IPS DF 19.7 (cell line): ENCODE measurements around the gene CNST.
"Not testable (repeated sequence)": the region's sequence is repeated elsewhere in the genome, so short reads cannot be mapped to it uniquely, and the experiment has no call there.

Experiments used
- DNase-seq: peaks from one replicate; pipeline ENCODE4 v3.0.0-alpha.2; 2013; ENCODE audit warnings: low read depth, low spot score

Gene CNST

DNA sequence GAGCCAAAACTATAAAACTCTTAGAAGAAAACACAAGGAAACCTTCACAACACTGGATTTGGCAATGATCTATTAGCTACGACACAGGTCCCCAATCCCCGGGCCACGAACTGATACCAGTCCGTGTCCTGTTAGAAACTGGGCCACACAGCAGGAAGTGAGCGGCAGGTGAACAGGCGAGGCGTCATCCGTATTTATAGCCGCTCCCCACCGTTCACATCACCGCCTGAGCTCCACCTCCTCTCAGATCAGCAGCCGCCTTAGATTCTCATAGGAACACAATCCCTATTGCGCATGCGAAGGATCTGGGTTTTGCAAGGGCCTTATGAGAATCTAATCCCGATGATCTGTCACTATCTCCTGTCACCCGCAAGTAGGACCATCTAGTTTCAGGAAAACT lies 12.1 kb upstream of the CNST start:
- no peak for DNase-seq

DNA sequence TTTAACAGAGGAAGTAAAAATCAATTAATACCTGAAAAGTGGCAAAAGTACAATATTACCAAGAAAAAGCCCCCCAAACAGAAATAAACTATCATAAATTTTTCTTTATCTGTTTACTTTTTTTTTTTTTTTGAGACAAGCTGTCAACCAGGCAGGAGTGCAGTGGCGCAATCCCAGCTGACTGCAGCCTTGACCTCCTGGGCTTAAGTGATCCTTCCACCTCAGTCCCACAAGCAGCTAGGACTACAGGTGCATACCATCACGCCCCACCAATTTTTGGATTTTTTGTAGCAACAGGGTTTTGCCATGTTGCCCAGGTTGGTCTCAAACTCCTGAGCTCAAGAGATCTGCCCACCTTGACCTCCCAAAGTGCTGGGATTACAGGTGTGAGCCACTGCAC lies 8.2 kb upstream of the CNST start:
- no peak for DNase-seq

DNA sequence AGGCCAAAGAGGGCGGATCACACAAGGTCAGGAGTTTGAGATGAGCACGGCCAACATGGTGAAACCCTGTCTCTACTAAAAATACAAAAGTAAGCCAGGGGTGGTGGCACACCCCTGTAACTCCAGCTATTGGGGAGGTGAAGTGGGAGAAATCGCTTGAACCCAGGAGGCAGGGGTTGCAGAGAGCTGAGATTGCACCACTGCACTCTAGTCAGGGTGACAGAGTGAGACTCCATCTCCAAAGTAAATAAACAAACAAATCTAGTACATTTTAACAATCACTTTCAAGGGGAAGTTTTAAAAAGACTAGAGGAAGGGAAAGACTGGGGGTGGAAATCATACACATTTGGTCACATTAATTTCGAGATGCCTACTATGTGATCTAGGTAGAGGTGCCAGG lies 6.9 kb upstream of the CNST start:
- no peak for DNase-seq

DNA sequence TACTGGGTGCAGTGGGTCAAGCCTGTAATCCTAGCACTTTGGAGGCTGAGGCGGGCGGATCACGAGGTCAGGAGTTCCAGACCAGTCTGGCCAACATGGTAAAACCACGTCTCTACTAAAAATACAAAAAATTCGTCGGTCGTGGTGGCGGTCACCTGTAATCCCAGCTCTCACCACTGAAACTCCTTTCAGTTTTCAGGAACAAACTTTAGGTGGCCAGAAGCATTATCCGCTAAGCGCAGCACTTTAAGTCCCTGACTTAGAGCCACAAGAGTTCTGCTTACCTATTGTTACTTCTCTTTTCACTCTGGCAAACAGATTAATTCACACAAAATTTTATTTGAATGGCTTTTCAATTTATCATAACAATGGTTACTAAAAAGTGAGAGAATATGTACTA lies 5.4 kb upstream of the CNST start:
- DNase-seq = not testable (repeated sequence)

DNA sequence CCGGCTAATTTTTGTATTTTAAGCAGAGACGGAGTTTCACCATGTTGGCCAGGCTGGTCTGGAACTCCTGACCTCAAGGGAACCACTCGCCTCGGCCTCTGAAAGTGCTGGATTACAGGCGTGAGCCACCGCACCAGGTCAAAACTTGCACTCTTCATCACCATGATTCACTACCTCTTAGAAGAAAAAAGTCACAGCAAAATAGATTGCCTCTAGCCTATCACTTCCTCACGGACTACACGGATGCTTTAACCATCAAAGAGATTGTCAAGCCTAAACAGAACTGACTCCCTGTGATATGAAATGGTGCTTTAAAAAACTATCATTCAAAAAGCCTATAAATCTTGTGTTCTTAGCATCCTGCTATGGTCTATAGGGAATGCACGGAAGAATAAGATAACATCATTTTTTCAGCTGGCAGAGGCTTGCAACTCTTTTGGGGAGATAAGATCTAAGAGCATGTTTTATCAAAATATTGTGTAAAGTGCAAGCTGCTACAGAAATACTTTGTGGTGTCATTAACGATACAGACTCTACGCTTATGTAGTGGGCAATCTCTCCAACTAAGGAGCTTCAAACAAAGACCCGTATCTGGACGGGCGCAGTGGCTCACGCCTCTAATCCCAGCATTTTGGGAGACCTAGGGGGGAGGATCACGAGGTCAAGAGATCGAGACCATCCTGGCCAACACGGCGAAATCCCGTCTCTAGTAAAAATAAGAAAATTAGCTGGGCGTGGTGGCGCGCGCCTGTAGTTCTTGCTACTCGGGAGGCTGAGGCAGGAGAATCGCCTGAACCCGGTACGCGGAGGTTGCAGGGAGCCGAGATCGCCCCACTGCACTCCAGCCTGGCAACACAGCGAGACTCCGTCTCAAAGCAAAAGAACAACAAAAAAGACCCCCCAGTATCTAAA lies 1.2 kb upstream of the CNST start:
- DNase-seq = no peak

DNA sequence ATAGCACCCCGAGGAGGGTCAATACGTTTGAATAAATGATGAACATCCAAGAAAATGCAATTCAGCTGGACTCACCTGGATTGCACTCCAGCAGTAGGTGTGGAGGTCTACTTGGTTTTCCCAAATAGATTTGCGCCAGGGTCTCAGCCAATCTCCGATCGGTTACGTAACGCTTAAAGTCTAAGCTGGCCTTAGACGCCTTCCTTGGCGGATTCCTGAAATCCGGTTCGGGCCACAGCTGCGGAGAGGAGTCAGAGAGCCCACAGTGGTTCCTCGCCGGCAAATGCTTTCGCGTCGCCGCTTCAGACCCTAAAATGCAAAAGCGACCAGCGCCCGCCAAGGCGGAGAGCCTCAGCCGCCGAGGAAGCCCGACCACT lies 517 bp upstream of the CNST start:
- peak; percentile 3 for DNase-seq

DNA sequence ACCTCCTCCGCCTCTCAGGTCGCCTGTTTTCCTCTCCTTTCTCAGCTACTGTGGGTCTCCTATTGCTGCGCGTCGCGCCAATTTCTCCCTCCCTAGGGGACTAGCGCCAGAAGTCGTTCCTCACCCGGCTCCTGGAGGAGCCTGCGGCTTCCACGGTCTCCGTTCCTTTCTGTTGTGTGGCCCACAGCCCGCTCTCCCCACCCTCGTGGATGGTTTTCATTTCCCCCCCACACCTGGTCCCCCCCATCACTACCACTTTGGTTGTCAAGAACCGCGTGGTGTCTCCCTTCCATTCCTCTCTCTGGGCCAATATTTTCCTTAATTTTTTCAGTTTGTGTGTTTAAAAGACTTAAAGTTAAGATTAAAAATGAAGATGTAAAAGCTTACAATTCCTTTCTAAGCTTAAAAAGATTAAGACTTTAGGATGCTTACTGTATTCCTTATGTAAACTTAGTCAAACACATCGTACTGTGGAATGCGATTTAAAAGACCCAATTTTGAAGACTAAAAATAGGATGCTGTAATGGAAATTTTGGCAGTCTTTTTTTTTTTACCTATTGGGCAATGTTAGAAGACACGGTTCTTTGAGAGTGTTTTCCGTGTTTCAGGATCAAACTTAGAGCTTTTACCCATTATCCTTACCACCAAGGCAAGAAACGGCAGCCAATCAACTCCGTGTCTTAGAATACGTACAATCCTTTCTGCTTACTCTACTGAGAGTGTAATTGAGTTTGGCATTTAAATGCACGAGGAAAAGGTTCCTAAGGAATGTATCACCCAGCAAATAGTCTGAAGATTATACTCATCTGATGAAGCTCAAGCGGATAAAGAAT lies 773 bp downstream of the CNST start:
- no peak for DNase-seq

DNA sequence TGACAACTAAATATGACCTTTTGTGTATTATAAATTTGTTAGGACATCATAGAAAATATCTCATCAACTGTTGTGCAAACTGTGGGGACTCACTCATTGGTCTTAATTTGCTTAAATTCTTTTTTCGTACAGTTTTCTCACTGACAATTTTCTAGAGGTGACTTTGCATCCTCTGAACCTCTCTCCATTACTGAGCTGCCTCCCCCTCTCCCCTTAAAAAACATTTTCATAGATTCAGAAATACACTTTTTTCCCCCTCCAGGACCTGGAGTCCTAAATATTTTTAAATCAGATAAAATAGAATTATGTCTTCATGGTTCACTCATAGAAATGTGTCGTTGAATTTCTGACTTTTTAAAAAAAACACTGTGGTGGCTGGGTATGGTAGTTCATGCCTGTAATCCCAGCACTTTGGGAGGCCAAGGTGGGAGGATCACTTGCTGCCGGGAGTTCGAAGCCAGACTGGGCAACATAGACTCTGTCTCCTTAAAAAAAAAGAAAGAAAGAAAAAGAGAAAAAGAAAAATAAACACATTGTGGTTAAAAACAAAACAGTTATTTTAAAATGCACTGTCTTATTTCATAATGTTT lies 1.5 kb downstream of the CNST start:
- no peak for DNase-seq

DNA sequence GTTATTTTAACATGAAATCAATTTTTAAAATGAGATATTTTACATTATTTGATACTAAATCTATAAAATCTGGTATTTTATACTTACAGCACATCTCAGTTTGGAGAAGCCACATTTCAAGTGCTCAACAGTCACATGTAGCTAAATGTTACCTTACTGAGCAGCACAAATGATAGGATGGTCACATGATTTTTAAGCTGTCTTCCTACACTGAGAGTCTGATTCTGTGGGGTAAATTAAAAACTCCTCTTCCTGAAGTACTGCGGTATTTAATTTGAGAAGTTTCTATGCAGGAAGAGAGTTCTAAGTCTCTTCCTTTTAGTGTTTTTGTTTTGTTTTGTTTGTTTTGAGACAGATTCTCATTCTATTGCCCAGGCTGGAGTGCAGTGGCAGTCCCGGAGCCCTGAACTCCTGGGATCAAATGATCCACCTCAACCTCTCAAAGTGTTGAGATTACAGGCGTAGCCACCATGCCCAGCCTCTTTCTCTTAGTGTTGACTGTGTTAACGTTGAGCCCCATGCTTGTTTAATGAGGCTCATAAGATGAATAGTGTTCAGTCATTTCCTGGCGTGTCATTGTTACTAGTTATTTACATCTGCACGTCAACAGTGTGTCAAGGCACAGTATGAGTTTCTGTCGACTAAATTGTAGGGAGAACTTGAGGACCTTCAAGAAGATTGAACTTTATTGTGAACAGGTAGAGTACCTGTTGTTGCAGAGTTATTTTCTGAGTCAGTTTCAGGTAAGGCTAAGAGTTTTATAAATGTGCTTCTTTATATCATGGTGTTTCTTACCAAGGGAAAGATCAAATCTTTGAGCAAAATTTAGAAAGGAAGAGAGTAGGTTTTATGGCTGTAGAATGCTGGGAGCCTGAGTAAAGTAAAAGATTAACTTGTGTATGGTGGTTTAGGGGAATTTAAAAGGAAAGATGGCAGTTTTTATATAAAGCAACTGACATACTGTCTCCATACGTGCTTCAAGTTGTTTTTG lies 3.3 kb downstream of the CNST start:
- DNase-seq = no peak

DNA sequence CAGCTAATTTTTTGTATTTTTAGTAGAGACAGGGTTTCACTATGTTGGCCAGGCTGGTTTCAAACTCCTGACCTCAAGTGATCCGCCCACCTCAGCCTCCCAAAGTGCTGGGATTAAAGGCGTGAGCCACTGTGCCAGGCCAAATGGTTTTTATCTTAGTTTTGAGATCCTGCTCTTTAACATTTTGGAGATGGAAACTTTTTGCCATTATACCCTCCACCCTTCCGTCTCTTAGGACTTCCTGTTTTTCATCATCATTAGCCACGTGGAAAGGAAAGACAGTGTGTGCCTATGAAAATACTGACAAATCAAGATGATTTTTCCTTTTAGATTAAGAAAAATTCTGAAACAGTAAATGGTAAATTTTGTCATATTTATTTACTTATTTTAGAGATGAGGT lies 5.1 kb downstream of the CNST start:
- DNase-seq = not testable (repeated sequence)

DNA sequence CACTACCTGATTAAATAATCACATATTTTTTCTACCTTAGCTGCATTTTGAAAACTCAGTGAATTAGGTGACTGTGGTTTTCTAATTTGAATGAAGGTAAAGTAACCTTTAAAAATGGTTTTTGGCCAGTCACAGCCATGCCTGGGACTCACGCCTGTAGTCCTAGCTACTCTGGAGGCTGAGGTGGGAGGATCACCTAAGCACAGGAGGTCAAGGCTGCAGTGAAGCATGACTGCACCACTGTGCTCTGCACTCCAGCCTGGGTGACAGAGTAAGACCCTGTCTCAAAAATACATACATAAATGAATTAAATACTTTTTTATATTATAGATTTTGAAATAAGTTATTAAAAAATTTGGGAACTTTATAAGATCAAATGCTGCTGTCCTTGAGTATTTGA lies 5.7 kb downstream of the CNST start:
- no peak for DNase-seq

DNA sequence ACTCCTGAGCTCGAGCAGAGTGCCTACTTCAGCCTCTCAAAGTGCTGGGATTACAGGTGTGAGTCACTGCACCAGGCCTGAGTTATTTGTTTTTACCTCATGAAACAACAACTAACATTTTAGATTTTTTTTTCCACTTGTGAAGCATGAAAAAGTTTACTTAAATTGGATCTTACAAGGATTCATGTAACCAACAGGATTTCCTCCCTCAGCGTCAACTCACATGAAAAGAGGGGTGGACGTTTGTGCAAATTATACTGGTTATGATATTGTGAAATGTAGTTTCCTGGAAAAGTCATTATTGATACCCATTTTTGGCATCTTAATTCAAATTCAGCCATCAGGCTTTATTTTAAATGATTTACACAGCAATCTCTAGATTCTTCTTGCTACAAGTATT lies 6.5 kb downstream of the CNST start:
- no peak for DNase-seq

DNA sequence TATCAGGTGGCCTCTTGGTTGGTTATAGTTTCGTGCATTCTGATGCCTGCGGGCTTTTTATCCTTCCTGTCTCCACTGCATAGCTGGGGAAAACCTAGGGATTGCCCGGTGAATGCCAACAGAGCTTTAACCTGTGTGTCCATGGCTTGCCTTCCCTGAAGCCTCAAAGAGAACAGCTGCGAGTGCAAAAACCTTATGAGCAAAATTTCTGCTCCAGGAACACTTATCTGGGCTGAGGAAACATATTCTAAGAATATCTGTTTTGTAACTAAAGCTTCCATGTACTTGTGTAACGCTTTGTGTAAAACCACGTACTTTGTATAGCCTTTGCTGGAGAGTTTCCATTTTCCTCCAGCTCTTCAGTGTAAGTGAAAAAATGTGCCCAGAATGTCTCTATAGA lies 7.2 kb downstream of the CNST start:
- no peak for DNase-seq

DNA sequence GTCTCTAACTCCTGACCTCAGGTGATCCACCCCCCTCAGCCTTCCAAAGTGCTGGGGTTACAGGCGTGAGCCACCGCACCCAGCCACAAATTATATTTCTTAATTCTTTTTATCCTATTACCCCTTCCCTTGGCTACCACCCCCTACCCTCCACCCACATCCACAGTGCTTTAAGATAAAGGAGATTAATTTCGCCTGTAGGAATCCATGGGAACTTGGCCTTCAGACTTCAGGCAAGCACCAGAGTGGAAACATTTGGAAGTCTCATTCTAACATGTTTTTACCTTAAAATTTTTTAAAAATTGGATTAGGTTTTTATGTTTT lies 10.4 kb downstream of the CNST start:
- no peak for DNase-seq

DNA sequence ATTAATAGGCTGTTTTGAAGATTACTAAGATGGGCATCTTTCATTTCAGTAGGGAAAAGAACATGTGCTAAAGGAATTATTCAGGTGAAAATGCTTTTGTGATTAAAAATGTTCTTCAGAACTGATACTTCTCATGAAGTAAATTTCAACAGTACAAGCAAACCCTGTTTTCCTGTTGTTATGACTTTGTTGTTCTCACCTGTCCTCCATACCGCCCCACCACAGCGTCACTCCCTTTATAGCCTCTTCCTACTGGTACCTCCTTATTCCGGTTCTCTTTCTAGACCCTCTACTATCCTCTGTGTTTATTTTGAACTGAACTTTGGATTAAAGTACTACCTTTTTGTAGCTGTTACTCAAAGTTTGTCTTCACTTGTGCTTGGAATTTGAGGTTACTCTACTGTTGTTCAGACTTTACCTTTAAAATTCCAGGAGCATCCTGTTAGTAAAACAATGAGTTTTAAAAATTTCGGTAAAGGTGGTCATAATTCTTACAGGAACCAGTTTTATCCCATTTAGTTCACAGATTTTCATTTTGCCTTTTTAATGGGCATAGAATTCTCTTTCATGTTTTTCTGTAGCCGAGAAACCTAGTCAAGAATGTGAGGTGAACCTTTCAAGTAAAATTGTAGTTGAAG lies 10.9 kb downstream of the CNST start:
- no peak for DNase-seq

DNA sequence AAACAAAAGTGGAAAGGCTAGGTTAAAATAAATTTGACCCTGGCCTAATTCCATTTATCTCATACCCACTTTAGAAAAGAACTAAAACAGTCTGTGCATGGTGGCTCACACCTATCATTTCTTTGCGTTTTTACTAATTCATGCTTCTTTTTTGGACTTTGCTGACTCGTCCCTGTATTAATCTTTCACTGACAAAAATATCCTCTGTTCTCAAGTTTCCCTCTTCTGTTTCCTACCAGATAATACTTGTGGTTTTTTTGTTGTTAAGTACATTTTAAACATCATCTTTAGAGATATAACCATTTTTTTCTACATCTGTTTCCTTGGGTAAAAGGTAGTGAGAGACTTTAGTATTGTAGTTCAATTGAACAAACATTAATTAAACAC lies 11.5 kb downstream of the CNST start:
- no peak for DNase-seq

DNA sequence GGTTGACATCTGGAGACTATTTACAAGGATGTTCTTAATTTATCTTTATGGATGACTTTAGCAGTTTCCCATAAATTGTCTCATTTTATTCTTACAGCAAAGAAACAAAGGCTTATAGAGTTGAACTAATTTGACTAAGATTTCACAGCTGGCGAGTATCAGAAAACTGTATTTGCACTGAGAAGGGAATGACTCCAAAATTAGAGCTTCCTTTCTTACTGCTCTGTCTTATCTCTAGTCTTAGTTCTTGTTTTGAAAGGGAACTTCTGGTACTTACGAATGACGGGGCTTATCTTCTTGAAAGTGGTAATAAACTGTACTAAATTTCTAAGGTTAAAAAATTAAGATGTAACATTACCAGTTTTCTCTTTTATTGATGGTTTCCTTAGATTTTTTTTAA lies 13.6 kb downstream of the CNST start:
- DNase-seq = no peak

DNA sequence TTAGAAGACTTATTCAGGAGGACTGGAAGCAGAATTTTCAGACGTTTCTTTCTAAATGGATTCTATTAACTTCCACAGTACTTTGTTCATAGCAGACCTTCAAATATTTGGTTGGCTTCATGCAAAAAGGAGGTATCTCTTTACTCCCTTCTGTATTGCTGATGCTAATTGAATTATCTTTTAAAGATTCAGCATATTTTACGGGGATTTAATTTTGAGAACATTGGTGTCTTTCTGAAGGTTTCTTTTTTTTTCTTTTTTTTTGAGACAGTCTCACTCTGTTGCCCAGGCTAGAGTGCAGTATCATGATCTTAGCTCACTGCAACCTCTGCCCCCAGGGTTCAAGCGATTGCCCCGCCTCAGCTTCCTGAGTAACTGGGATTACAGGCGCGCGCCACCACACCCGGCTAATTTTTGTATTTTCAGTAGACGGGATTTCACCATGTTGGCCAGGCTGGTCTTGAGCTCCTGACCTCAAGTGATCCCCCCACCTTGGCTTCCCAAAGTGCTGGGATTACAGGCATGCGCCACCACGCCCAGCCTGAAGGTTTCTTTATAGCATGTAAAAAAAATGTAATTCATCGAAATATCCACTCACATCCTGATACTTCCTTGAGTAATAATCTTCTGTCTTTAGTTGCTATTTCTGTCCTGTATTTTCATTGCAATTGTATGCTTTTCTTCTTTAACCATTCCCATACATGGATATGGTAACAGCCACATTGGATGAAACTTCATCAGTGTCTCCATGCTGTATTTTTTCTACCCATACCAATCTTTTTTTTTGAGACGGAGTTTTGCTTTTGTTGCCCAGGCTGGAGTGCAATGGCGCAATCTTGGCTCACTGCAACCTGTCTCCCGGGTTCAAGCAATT lies 14.5 kb downstream of the CNST start:
- no peak for DNase-seq

DNA sequence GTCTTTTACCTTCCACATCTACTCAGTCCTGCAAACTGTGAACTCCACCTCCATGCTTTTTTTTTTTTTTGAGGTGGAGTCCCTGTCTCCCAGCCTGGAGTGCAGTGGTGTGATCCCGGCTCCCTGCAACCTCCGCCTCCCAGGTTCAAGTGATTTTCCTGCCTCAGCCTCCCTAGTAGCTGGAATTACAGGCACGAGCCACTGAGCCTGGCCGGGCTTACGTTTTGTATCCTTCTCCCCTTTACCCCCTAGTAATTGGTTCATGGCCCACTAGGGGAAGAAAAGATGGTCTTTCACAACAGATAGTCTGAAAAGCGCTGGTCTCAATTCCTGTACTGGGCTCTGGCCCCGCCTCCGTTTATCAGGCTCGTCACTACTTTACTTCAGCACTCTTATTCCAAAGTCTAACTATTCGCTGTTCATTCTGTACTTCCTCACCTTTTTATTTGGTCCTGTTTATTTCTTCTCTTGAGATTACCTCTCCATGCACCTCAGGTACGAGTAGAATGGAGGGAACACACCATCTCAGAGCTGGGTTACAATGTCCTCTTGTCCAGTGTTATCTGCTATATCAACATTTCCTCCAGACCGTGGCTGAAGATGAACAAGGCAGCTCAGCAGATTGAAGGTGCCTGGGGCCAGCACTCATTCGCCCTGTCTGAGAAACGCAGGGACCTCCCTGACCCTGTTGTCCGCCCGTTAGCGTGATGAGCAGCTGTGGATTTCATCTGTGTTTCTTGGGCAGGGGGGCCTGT lies 16.2 kb downstream of the CNST start:
- DNase-seq = no peak
